Adipose tissue (tissue), 3 donors: ENCODE measurements around the gene DAG1. TPM values are rescaled to one million over a fixed set of nuclear protein-coding genes. Genes with fewer than 3 reads are reported as not detected.

Experiments
- H3K27ac ChIP-seq: one replicate; pipeline ENCODE4 v1.5.1; 2013; ENCODE audit warnings: low read depth, low read length
- WGBS, 3 donors: extraction: QIAGEN DNeasy Blood & Tissue Kit; methylation state at CpG; one replicate each; pipeline ENCODE4 v1.1.7; 2013; 5-methylcytosine and 5-hydroxymethylcytosine counted together
- polyA plus RNA-seq, 3 donors: library from polyadenylated mRNA; stranded (reverse); fragments of 200-250 nt; gene quantifications; one replicate each; pipeline ENCODE4 v1.2.3, GENCODE V29; 2013
- donor health status: healthy with polysubstance abuse.
- donor health status: Bipolar disorder and iron deficiency.
- donor health status: healthy.

DAG1 gene
- polyA plus RNA-seq, 3 donors: 12.5 to 43.2 (median 23.5) TPM

GRCh38 chr3:49533786-49534519 is 63.9 kb downstream of the DAG1 start:
- H3K27ac ChIP-seq: no peak overlapping the region
- 78 to 86% (median 79%) methylated on average over 9 of the region's 9 CpGs for WGBS, 3 donors

GRCh38 chr3:49534581-49535441 is 64.7 kb downstream of the DAG1 start:
- H3K27ac ChIP-seq: no peak overlapping the region
- WGBS, 3 donors: 69 to 81% (median 77%) methylated on average over 14 of the region's 14 CpGs

GRCh38 chr3:49535971-49536874 is 66.2 kb downstream of the DAG1 start:
- H3K27ac ChIP-seq: no peak overlapping the region

GRCh38 chr3:49536875-49537533 is 66.9 kb downstream of the DAG1 start:
- whole genome bisulfite sequencing, 3 donors: 82 to 89% (median 83%) methylated on average over 16 of the region's 16 CpGs
- H3K27ac ChIP-seq: no peak overlapping the region

More at GRCh38 chr3:49535971-49536874, 66.2 kb downstream of the DAG1 start:
- 64 to 75% (median 65%) methylated on average over 7 of the region's 7 CpGs for WGBS, 3 donors

- 0 to 2% (median 1%) methylated on average over 57 to 63 of the region's 63 CpGs for WGBS, 3 donors
- H3K27ac ChIP-seq: peak overlapping the region; percentile 64
Observed at GRCh38 chr3:49539659-49540560, 69.8 kb downstream of the DAG1 start.

- H3K27ac ChIP-seq: no peak overlapping the region
Observed at GRCh38 chr3:49552087-49552486, 82.0 kb downstream of the DAG1 start.

GRCh38 chr3:49553324-49553691 is 83.2 kb downstream of the DAG1 start:
- 46 to 49% (median 47%) methylated on average over 8 of the region's 8 CpGs for WGBS, 3 donors
- no peak overlapping the region for H3K27ac ChIP-seq

- WGBS, 3 donors: 3 to 5% (median 4%) methylated on average over 54 to 76 of the region's 76 CpGs
- no peak within 1 kb of the TSS for H3K27ac ChIP-seq
Observed at GRCh38 chr3:49553692-49554632, 83.9 kb downstream of the DAG1 start, which contains the start of gene BSN. TSS of gene BSN (plus strand) at chr3:49554477. CDS start at chr3:49554603, 126 bp downstream.

GRCh38 chr3:49554633-49555265 is 84.7 kb downstream of the DAG1 start:
- H3K27ac ChIP-seq: no peak overlapping the region
- 1 to 2% (median 1%) methylated on average over 38 to 66 of the region's 66 CpGs for WGBS, 3 donors

GRCh38 chr3:49556500-49557275 is 86.6 kb downstream of the DAG1 start:
- 85 to 86% (median 86%) methylated on average over 3 of the region's 3 CpGs for WGBS, 3 donors
- H3K27ac ChIP-seq: no peak overlapping the region

GRCh38 chr3:49563040-49563578 is 93.0 kb downstream of the DAG1 start:
- WGBS, 3 donors: 36 to 64% (median 54%) methylated on average over 4 of the region's 4 CpGs
- no peak overlapping the region for H3K27ac ChIP-seq

- no peak overlapping the region for H3K27ac ChIP-seq
- WGBS, 3 donors: 87 to 97% (median 90%) methylated on average over 4 of the region's 4 CpGs
Observed at GRCh38 chr3:49563766-49564165, 93.7 kb downstream of the DAG1 start.

GRCh38 chr3:49566312-49566711 is 96.2 kb downstream of the DAG1 start:
- no peak overlapping the region for H3K27ac ChIP-seq
- 77 to 88% (median 79%) methylated on average over 2 of the region's 2 CpGs for WGBS, 3 donors

- no peak overlapping the region for H3K27ac ChIP-seq
- WGBS, 3 donors: 41 to 54% (median 53%) methylated on average over 2 of the region's 2 CpGs
Observed at GRCh38 chr3:49567406-49567805, 97.3 kb downstream of the DAG1 start.

GRCh38 chr3:49568965-49569364 is 98.9 kb downstream of the DAG1 start:
- H3K27ac ChIP-seq: no peak overlapping the region
